WTC11 (cell line): ENCODE results near the gene POLR3H. TPM values are rescaled to one million over a fixed set of nuclear protein-coding genes. Genes with fewer than 3 reads are reported as not detected.
A peak's percentile ranks its signal among the peaks of the same experiment; 100 is the strongest.

Experiments
- ATAC-seq: fragments of 200-7000 bp; cut with Tn5 transposase; 2 replicates; pipeline ENCODE4 v1.10.0; 2021; ENCODE audit warnings: mild to moderate bottlenecking, moderate library complexity
- CTCF ChIA-PET: fragments of 300-600 bp; sonication (Branson Sonifier 250); formaldehyde crosslinking; loops from one replicate; lab custom pipeline; 2021; ENCODE audit warnings: antibody characterized with exemption; lab: Charles Lee
- POLR2A ChIA-PET: fragments of 350-600 bp; sonication (Branson Sonifier 250); formaldehyde crosslinking; loops from one replicate; lab custom pipeline; 2021; ENCODE audit warnings: antibody characterized with exemption; lab: Charles Lee
- DNase-seq: peaks from one replicate; pipeline ENCODE4 v3.0.0; 2021; ENCODE audit warnings: low spot score
- H3K27ac Mint-ChIP-seq: 2 replicates; pipeline ENCODE4 v1.8.0; 2021; ENCODE audit warnings: mixed read lengths
- H3K27me3 Mint-ChIP-seq: 2 replicates; pipeline ENCODE4 v1.8.0; 2021; ENCODE audit warnings: low read depth, mild to moderate bottlenecking, moderate library complexity, mixed read lengths
- H3K36me3 Mint-ChIP-seq: 2 replicates; pipeline ENCODE4 v1.8.0; 2021; ENCODE audit warnings: mixed read lengths
- H3K4me1 Mint-ChIP-seq: 2 replicates; pipeline ENCODE4 v1.8.0; 2022; ENCODE audit warnings: mixed read lengths
- H3K4me3 Mint-ChIP-seq: 2 replicates; pipeline ENCODE4 v1.8.0; 2021; ENCODE audit warnings: mild to moderate bottlenecking, moderate library complexity, mixed read lengths
- H3K9me3 Mint-ChIP-seq: 2 replicates; pipeline ENCODE4 v1.8.0; 2021; ENCODE audit warnings: mixed read lengths
- ATF2 ChIP-seq: sonication (generic); formaldehyde crosslinking; IDR thresholded peaks from 2 replicates; pipeline ENCODE4 v1.8.1; 2022; ENCODE audit warnings: low read depth, missing genetic modification reagents, borderline replicate concordance
- CREB1 ChIP-seq: sonication (generic); formaldehyde crosslinking; IDR thresholded peaks from 2 replicates; pipeline ENCODE4 v1.8.0; 2023; ENCODE audit warnings: mild to moderate bottlenecking, missing genetic modification reagents
- E2F1 ChIP-seq: sonication (generic); formaldehyde crosslinking; IDR thresholded peaks from 2 replicates; pipeline ENCODE4 v1.8.0; 2022; ENCODE audit warnings: mild to moderate bottlenecking, missing genetic modification reagents
- ERG ChIP-seq: fragments of 250-450 bp; sonication (Bioruptor Pico); IDR thresholded peaks from 2 replicates; pipeline ENCODE4 v1.8.0; 2021; ENCODE audit warnings: mild to moderate bottlenecking
- ETV6 ChIP-seq: sonication (generic); formaldehyde crosslinking; IDR thresholded peaks from 2 replicates; pipeline ENCODE4 v1.8.1; 2022; ENCODE audit warnings: mild to moderate bottlenecking, missing genetic modification reagents
- MAX ChIP-seq: sonication (generic); formaldehyde crosslinking; IDR thresholded peaks from 2 replicates; pipeline ENCODE4 v1.8.0; 2022; ENCODE audit warnings: mild to moderate bottlenecking, missing genetic modification reagents
- NFATC4 ChIP-seq: fragments of 250-450 bp; sonication (Bioruptor Pico); IDR thresholded peaks from 2 replicates; pipeline ENCODE4 v1.9.0; 2021; ENCODE audit warnings: mild to moderate bottlenecking
- RORB ChIP-seq: fragments of 250-450 bp; sonication (Bioruptor Pico); IDR thresholded peaks from 2 replicates; pipeline ENCODE4 v1.9.0; 2021; ENCODE audit warnings: mild to moderate bottlenecking
- STAT6 ChIP-seq: sonication (generic); formaldehyde crosslinking; conservative IDR thresholded peaks from 2 replicates; pipeline ENCODE4 v1.8.1; 2023; ENCODE audit warnings: mild to moderate bottlenecking, low read depth, missing genetic modification reagents, moderate library complexity
- TCF7 ChIP-seq: sonication (generic); formaldehyde crosslinking; IDR thresholded peaks from 2 replicates; pipeline ENCODE4 v1.8.0; 2022; ENCODE audit warnings: mild to moderate bottlenecking, low read depth, missing genetic modification reagents, moderate library complexity
- TEAD4 ChIP-seq: sonication (generic); formaldehyde crosslinking; IDR thresholded peaks from 2 replicates; pipeline ENCODE4 v1.8.0; 2022; ENCODE audit warnings: mild to moderate bottlenecking, missing genetic modification reagents
- ZNF263 ChIP-seq: sonication (generic); formaldehyde crosslinking; IDR thresholded peaks from 2 replicates; pipeline ENCODE4 v1.8.1; 2022; ENCODE audit warnings: low read depth, mild to moderate bottlenecking, moderate library complexity, missing genetic modification reagents
- ZNF317 ChIP-seq: sonication (generic); formaldehyde crosslinking; IDR thresholded peaks from 2 replicates; pipeline ENCODE4 v1.8.1; 2023; ENCODE audit warnings: low read depth, mild to moderate bottlenecking, moderate library complexity, missing genetic modification reagents, borderline replicate concordance
- ZNF416 ChIP-seq: fragments of 250-450 bp; sonication (Bioruptor Pico); IDR thresholded peaks from 2 replicates; pipeline ENCODE4 v1.9.0; 2021; ENCODE audit warnings: mild to moderate bottlenecking, inconsistent platforms
- ZNF512 ChIP-seq: sonication (generic); formaldehyde crosslinking; IDR thresholded peaks from 2 replicates; pipeline ENCODE4 v1.8.1; 2022; ENCODE audit warnings: missing genetic modification reagents, borderline replicate concordance
- total RNA-seq: library from RNA; stranded (reverse); gene quantifications from 3 replicates; pipeline ENCODE4 v1.2.3, GENCODE V29; 2021

POLR3H gene
- total RNA-seq, 1 experiment from 2014 or later = 28.8 TPM

- H3K4me3 Mint-ChIP-seq = no peak overlapping the region
- TF ChIP-seq NFATC4 (CRISPR knock-in tag) (0 out of 2 replicates have a peak, but pooled peaks have one; percentile 38), TEAD4 (CRISPR knock-in tag) (no peak), ZNF416 (CRISPR knock-in tag) (no peak), ZNF512 (no peak), TCF7 (no peak), ZNF317 (CRISPR knock-in tag) (no peak), E2F1 (no peak), RORB (CRISPR knock-in tag) (no peak), ATF2 (CRISPR knock-in tag) (no peak), ZNF263 (CRISPR knock-in tag) (0 out of 2 replicates have a peak, but pooled peaks have one; percentile 17), ETV6 (CRISPR knock-in tag) (no peak), CREB1 (CRISPR knock-in tag) (no peak), MAX (CRISPR knock-in tag) (no peak), STAT6 (CRISPR knock-in tag) (no peak), ERG (CRISPR knock-in tag) (no peak)
- TF ChIP-seq, all 79 proteins: peak for 2
- CTCF ChIA-PET = interaction anchor here (1.0 to 3.0 kb wide), 16 partner anchors 7 to 224 kb away, joined by 3 to 71 read pairs (median 6); partner anchors contain the start of genes ACO2, PHF5A, PMM1 and TEF
- ATAC-seq = no peak
- Mint-ChIP-seq H3K9me3 (no peaks in the 10 kb centered on the region), H3K36me3 (peaks cover 20% of the 10 kb centered on the region), H3K4me1 (no peaks in the 10 kb centered on the region), H3K27me3 (peaks cover 2% of the 10 kb centered on the region; the same call in 1 of the 2 replicates), H3K27ac (no peak overlapping the region; the same call in 1 of the 2 replicates)
- DNase-seq = no peak
- POLR2A ChIA-PET = interaction anchor here (0.5 to 1.1 kb wide), 3 partner anchors 50 to 122 kb away, joined by 3 to 4 read pairs (median 3); no protein-coding TSS in a partner anchor
Measured at GRCh38 chr22:41525450-41526225, 18.6 kb downstream of the POLR3H start.
